Astrocyte (in vitro differentiated cells and primary cell): ENCODE results near the gene PTPRT.

ENCODE experiments used
- CTCF ChIP-seq: IDR thresholded peaks from 2 replicates; pipeline ENCODE4 v1.5.1; 2011; ENCODE audit warnings: low read depth, mild to moderate bottlenecking, inconsistent platforms, low read length, moderate library complexity; ENCODE audit not compliant: insufficient read depth
- EZH2 ChIP-seq: IDR thresholded peaks from 2 replicates; pipeline ENCODE4 v1.6.1; 2012; ENCODE audit warnings: mild to moderate bottlenecking, low read length, inconsistent platforms; ENCODE audit not compliant: insufficient read depth

- no peak for TF ChIP-seq CTCF
- TF ChIP-seq EZH2 = no peak
These were observed 314.1 kb downstream of the PTPRT start for GRCh38 chr20:42875581-42875980.
